ENCODE measurements around the gene SLC29A3. TPM values are rescaled to one million over a fixed set of nuclear protein-coding genes. Genes with fewer than 3 reads are reported as not detected.

Gene SLC29A3
- total RNA-seq, 1 experiment from 2014 or later = 5.9 TPM

- H3K9me2 ChIP-seq (ENCODE audit: insufficient read depth) = no peaks in the 10 kb centered on the region
- no peaks in the 10 kb centered on the region for H3K27me3 ChIP-seq (ENCODE audit: insufficient read depth, low read length)
- POLR2A ChIA-PET = no interaction called here
- TF ChIP-seq CTCF (IDR thresholded peaks at IDR 0.05 in 2 of 3, conservative IDR thresholded peaks at IDR 0.05 in 1 of 3; ENCODE audit: borderline replicate concordance in 1 of 3, insufficient read depth in 1 of 3, low read depth in 2 of 3, low read length in 2 of 3) (0 out of 6 replicates have a peak, but pooled peaks of 1 of the 3 experiments have one; percentile 4), RAD21 (IDR thresholded peaks at IDR 0.05; ENCODE audit: low read depth) (peak; percentile 19; the same call in 1 of the 2 replicates), ZNF274 (IDR thresholded peaks at IDR 0.05; ENCODE audit: low read depth, low read length) (no peak)
- no peaks in the 10 kb centered on the region for H4K20me1 ChIP-seq (ENCODE audit: insufficient read depth)
- intact Hi-C loops (cut with micrococcal nuclease) = no loop called here
- H3K9me3 ChIP-seq (ENCODE audit: control insufficient read depth in 1 of 2, insufficient read depth in 1 of 2, low read depth in 1 of 2, low read length in 2 of 2) = no peaks in the 10 kb centered on the region
- DNase-seq (ENCODE audit: low read depth, low spot score) (no peak), ATAC-seq (no peak)
- CTCF ChIA-PET = interaction anchor here (1.2 to 3.2 kb wide), 2 partner anchors 59 to 433 kb away, joined by 3 to 22 read pairs; partner anchors contain the start of gene SLC29A3
- no TSS peak for BruUV-seq (replicated peaks)
- H3K36me3 ChIP-seq (ENCODE audit: control insufficient read depth in 1 of 2, insufficient read depth in 2 of 2, low read length in 2 of 2) = no peaks in the 10 kb centered on the region
- no peak overlapping the region for H3K9ac ChIP-seq (ENCODE audit: low read length)
- H3K4me2 ChIP-seq (ENCODE audit: low read length) = no peak overlapping the region
- H3K79me2 ChIP-seq (ENCODE audit: insufficient read depth, low read length) = no peaks in the 10 kb centered on the region
- H3K4me1 ChIP-seq (ENCODE audit: control insufficient read depth in 1 of 2, insufficient read depth in 2 of 2, low read length in 2 of 2) = peaks cover 8 to 12% of the 10 kb centered on the region in 2 experiments; a peak in 3 of 4 replicates
- RAD21 ChIA-PET (ENCODE audit: low non-redundant PET in 1 of 2, low total read pairs in 2 of 2, uncharacterized antibody in 2 of 2, unreplicated experiment in 2 of 2) = no interaction called here
- no peak overlapping the region for H3K27ac ChIP-seq (ENCODE audit: low read depth, low read length)
- H3K4me3 ChIP-seq (replicated peaks in 1 of 2; ENCODE audit: low read depth in 1 of 2, low read length in 2 of 2) = no peak overlapping the region
- no peak overlapping the region for H2AFZ ChIP-seq (ENCODE audit: low read depth, low read length, poor library complexity, severe bottlenecking)
Observed at GRCh38 chr10:71378336-71379117, 59.5 kb downstream of the SLC29A3 start.

DNA sequence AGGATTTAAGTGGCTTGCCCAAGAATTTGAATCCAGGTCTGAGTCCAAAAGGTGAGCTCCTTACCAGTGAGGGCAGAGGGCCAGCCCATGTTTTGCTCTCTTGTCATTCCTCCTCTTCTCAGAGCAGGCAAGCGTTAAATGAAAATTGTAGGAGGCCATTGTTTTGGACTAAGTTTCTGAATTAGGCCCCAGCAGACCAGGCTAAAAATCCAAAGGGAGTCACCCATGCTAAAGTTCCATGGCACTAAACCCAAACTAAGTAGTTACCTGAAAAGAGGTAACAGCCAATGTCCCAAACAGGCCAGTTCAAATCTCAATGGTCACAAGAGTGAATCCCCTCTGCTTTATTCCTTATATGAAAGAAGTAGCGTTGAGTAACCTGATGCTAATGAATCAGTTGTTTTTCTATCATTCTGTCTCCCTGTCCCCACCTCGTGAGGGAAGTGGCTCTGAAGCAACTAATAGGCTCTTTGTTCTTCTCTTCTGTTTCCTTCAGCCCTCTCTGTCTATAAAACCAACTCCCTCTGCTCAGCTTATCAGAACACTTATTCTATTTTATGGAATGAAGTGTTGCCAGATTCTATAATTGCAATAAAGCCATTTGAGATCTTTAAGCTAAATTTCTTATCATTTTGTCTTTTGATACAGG, 60.2 kb downstream of the SLC29A3 start:
- Histone ChIP-seq H3K27me3 (ENCODE audit: insufficient read depth, low read length) (no peaks in the 10 kb centered on the region), H3K9me2 (ENCODE audit: insufficient read depth) (no peaks in the 10 kb centered on the region), H3K79me2 (ENCODE audit: insufficient read depth, low read length) (no peaks in the 10 kb centered on the region), H3K9me3 (ENCODE audit: control insufficient read depth in 1 of 2, insufficient read depth in 1 of 2, low read depth in 1 of 2, low read length in 2 of 2) (no peaks in the 10 kb centered on the region), H3K4me1 (ENCODE audit: control insufficient read depth in 1 of 2, insufficient read depth in 2 of 2, low read length in 2 of 2) (peaks cover 8 to 12% of the 10 kb centered on the region in 2 experiments; a peak in 3 of 4 replicates), H3K27ac (ENCODE audit: low read depth, low read length) (no peak overlapping the region), H3K4me2 (ENCODE audit: low read length) (no peak overlapping the region), H4K20me1 (ENCODE audit: insufficient read depth) (no peaks in the 10 kb centered on the region), H3K4me3 (replicated peaks in 1 of 2; ENCODE audit: low read depth in 1 of 2, low read length in 2 of 2) (no peak overlapping the region), H3K9ac (ENCODE audit: low read length) (no peak overlapping the region), H2AFZ (ENCODE audit: low read depth, low read length, poor library complexity, severe bottlenecking) (no peak overlapping the region), H3K36me3 (ENCODE audit: control insufficient read depth in 1 of 2, insufficient read depth in 2 of 2, low read length in 2 of 2) (no peaks in the 10 kb centered on the region)
- intact Hi-C loops (cut with micrococcal nuclease) = no loop called here
- no TSS peak for BruUV-seq (replicated peaks)
- ChIA-PET POLR2A (no interaction called here), RAD21 (ENCODE audit: low non-redundant PET in 1 of 2, low total read pairs in 2 of 2, uncharacterized antibody in 2 of 2, unreplicated experiment in 2 of 2) (no interaction called here), CTCF (interaction anchor here (0.7 to 3.2 kb wide), 3 partner anchors 60 to 433 kb away, joined by 3 to 22 read pairs (median 3); partner anchors contain the start of gene SLC29A3)
- TF ChIP-seq CBX3 (IDR thresholded peaks at IDR 0.05; ENCODE audit: low read depth) (no peak), CEBPB (IDR thresholded peaks at IDR 0.05; ENCODE audit: low read depth) (no peak), ATF3 (IDR thresholded peaks at IDR 0.05) (no peak), EZH2 (IDR thresholded peaks at IDR 0.05) (no peak), JUND (IDR thresholded peaks at IDR 0.05) (no peak), SRF (IDR thresholded peaks at IDR 0.05; ENCODE audit: low read depth) (no peak)
- TF ChIP-seq, protein P1, sequence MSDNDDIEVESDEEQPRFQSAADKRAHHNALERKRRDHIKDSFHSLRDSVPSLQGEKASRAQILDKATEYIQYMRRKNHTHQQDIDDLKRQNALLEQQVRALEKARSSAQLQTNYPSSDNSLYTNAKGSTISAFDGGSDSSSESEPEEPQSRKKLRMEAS (IDR thresholded peaks at IDR 0.05) = no peak
- ATAC-seq = no peak
- no peak for DNase-seq (ENCODE audit: low read depth, low spot score)
